Measurements from ENCODE around the gene CT45A10.
"Not testable (repeated sequence)": the region's sequence is repeated elsewhere in the genome, so short reads cannot be mapped to it uniquely, and the experiment has no call there.

DNA sequence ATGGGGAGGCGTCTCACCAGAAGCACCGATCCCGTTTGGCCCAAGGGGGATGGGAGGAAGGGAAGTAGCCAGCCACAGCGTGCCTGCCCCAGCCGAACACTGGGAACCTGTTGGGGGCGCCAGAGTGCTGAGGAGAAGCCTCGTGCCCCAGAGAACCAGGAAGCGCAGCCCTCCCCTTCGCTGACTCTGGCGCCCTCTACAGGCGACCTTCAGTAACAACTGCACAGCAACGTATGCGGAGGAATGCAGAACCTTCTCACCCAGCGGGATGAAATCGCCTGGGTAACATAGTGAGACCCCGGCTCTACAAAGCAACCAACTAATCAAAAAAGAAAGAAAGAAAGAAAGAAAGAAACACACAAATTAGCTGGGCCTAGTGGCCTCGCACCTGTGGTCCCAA, 38.8 kb downstream of the CT45A10 start, which contains the start of gene CT45A8:
- TF ChIP-seq, protein P1, sequence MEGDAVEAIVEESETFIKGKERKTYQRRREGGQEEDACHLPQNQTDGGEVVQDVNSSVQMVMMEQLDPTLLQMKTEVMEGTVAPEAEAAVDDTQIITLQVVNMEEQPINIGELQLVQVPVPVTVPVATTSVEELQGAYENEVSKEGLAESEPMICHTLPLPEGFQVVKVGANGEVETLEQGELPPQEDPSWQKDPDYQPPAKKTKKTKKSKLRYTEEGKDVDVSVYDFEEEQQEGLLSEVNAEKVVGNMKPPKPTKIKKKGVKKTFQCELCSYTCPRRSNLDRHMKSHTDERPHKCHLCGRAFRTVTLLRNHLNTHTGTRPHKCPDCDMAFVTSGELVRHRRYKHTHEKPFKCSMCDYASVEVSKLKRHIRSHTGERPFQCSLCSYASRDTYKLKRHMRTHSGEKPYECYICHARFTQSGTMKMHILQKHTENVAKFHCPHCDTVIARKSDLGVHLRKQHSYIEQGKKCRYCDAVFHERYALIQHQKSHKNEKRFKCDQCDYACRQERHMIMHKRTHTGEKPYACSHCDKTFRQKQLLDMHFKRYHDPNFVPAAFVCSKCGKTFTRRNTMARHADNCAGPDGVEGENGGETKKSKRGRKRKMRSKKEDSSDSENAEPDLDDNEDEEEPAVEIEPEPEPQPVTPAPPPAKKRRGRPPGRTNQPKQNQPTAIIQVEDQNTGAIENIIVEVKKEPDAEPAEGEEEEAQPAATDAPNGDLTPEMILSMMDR (IDR thresholded peaks at IDR 0.05; ENCODE audit: insufficient read depth, low read length, poor library complexity, severe bottlenecking), result not testable (repeated sequence)
- TF ChIP-seq EZH2phosphoT487 (conservative IDR thresholded peaks at IDR 0.05; ENCODE audit: low read length), result not testable (repeated sequence)
